Measurements from ENCODE around the gene DENND5A. TPM values are rescaled to one million over a fixed set of nuclear protein-coding genes. Genes with fewer than 3 reads are reported as not detected.

The DENND5A gene
- total and polyA plus RNA-seq, 2 of the 8 experiments (the other 6 are each of a cell fraction or from before 2014, with no cell fraction given): 65.7 to 139 TPM

DNA sequence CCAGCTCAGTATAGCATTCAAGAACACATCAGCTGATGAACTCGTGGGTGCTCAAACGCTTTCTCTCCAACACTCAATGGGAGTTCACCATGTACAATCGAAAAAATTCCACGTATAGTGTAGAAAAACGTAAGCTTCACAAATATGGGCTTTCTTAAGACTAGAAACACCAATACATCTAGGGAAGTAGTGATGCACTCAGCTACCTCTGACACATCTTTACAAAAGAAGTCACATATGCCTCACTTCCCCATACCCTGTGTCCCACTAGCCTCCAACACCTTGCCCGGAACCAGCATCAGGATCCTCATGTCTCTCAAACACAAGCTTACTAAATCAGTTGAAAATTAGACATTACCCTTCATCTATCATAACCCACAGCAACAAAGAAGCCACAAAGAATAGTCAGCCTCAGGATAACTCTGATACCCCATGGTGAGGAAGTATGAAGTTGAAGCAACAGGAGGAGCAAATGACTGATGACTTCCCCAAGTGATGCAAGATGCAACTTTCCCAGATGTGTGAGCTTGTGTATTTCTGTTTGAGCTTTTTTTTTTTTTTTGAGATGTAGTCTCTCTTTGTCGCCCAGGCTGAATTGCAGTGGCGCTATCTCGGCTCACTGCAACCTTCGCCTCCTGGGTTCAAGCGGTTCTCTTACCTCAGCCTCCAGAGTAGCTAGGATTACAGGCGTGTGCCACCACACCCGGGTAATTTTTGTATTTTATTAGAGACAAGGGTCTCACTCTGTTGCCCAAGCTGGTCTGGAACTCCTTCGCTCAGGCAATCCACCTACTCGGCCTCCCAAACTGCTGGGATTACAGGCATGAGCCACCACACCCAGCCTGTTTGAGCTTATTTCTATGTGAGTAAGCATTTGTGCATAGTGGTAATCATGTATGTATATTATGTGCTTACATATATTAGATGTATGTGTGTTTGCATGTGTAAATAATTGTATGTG lies 8.5 kb upstream of the DENND5A start:
- H3K79me1 ChIP-seq (ENCODE audit: low read depth, low read length): no peaks in the 10 kb centered on the region
- H3K23me2 ChIP-seq (ENCODE audit: low read depth, low read length): no peaks in the 10 kb centered on the region
- H4K91ac ChIP-seq (replicated peaks; ENCODE audit: insufficient read length, low read length): no peak overlapping the region
- no peak overlapping the region for H2BK12ac ChIP-seq (ENCODE audit: low read depth, low read length)
- no peak overlapping the region for H3K27ac ChIP-seq (ENCODE audit: low read depth, low read length)
- no peak overlapping the region for H4K5ac ChIP-seq (ENCODE audit: insufficient read length, low read depth, low read length)
- no peak overlapping the region for H2BK15ac ChIP-seq (ENCODE audit: low read length)
- no peak overlapping the region for H3K14ac ChIP-seq (ENCODE audit: insufficient read length)
- H3K9me3 ChIP-seq (ENCODE audit: insufficient read depth in 2 of 2, low read depth in 1 of 2, low read length in 1 of 2): no peaks in the 10 kb centered on the region
- H4K8ac ChIP-seq (ENCODE audit: extremely low read depth, insufficient read depth, low read length): no peak overlapping the region
- H2AK5ac ChIP-seq (ENCODE audit: low read depth, low read length): no peak overlapping the region
- 93% methylated on average over 15 of the region's 15 CpGs; no CpG with 5 or more reads in 1 of the 2 experiments for WGBS, 2 experiments (ENCODE audit: extremely low coverage in 1 of 2, insufficient coverage in 1 of 2, insufficient read length in 1 of 2, insufficient replicate concordance in 2 of 2, low coverage in 1 of 2, low lambda C conversion rate in 2 of 2, missing lambda C conversion rate in 1 of 2)
- H3K4me2 ChIP-seq (ENCODE audit: insufficient read depth in 1 of 2, low read depth in 2 of 2, low read length in 2 of 2): no peak overlapping the region
- H3K4me1 ChIP-seq (replicated peaks in 1 of 4; ENCODE audit: control insufficient read depth in 3 of 4, insufficient read depth in 4 of 4, low read length in 3 of 4): no peaks in the 10 kb centered on the region
- H4K20me1 ChIP-seq (replicated peaks in 1 of 2; ENCODE audit: control insufficient read depth in 1 of 2, insufficient read depth in 2 of 2, low read length in 2 of 2): no peaks in the 10 kb centered on the region
- CTCF ChIA-PET (ENCODE audit: partially characterized antibody): interaction anchor here (0.6 to 2.6 kb wide), 7 partner anchors 10 to 107 kb away, joined by 3 to 16 read pairs (median 4); no protein-coding TSS in a partner anchor
- no peak overlapping the region for H3K56ac ChIP-seq (replicated peaks; ENCODE audit: insufficient read length, low read depth, low read length)
- no peak overlapping the region for H2BK120ac ChIP-seq (replicated peaks; ENCODE audit: low read depth, low read length)
- FAIRE-seq (no peak), DNase-seq (ENCODE audit: low read depth in 1 of 2, low spot score in 2 of 2) (no peak)
- POLR2A ChIA-PET (ENCODE audit: partially characterized antibody): interaction anchor here (1.0 to 3.3 kb wide), 5 partner anchors 8 to 111 kb away, joined by 3 to 22 read pairs (median 4); partner anchors contain the start of genes DENND5A and IPO7
- no peak overlapping the region for H3K4ac ChIP-seq (replicated peaks; ENCODE audit: insufficient read length, low read depth, low read length)
- no peak overlapping the region for H2BK5ac ChIP-seq (ENCODE audit: low read depth, low read length)
- H2AFZ ChIP-seq (ENCODE audit: low read length): no peak overlapping the region
- H3K23ac ChIP-seq (ENCODE audit: insufficient read length): no peak overlapping the region
- no peaks in the 10 kb centered on the region for H3K27me3 ChIP-seq (replicated peaks in 1 of 4; ENCODE audit: control insufficient read depth in 3 of 4, extremely low read depth in 1 of 4, insufficient read depth in 3 of 4, low read length in 3 of 4)
- H3K18ac ChIP-seq (ENCODE audit: extremely low read depth, low read length): no peak overlapping the region
- no peaks in the 10 kb centered on the region for H3K79me2 ChIP-seq (ENCODE audit: control insufficient read depth in 1 of 2, insufficient read depth in 2 of 2, low read length in 2 of 2)
- H3K36me3 ChIP-seq (ENCODE audit: control insufficient read depth in 2 of 4, insufficient read depth in 4 of 4, low read length in 3 of 4): no peaks in the 10 kb centered on the region
- no peak overlapping the region for H3K4me3 ChIP-seq (ENCODE audit: extremely low read depth in 1 of 4, insufficient read depth in 2 of 4, low read depth in 3 of 4, low read length in 4 of 4)
- no peak overlapping the region for H2BK20ac ChIP-seq (ENCODE audit: low read length)
- no peak overlapping the region for H3K9ac ChIP-seq (replicated peaks in 1 of 4; ENCODE audit: extremely low read depth in 1 of 4, low read depth in 3 of 4, low read length in 3 of 4)
- no peak for TF ChIP-seq PHF8 (conservative IDR thresholded peaks at IDR 0.05; ENCODE audit: low read depth, low read length)
- no peak for TF ChIP-seq FOSL1 (IDR thresholded peaks at IDR 0.05; ENCODE audit: insufficient read depth, low read depth, low read length)
- no peak for TF ChIP-seq EGR1 (IDR thresholded peaks at IDR 0.05; ENCODE audit: borderline replicate concordance, low read depth, low read length)
- no peak for TF ChIP-seq POU5F1 (IDR thresholded peaks at IDR 0.05; ENCODE audit: low read depth, low read length)
- no peak for TF ChIP-seq TCF12 (IDR thresholded peaks at IDR 0.05; ENCODE audit: low read depth, low read length)
- TF ChIP-seq SP1 (IDR thresholded peaks at IDR 0.05; ENCODE audit: low read depth, low read length): no peak
- no peak for TF ChIP-seq BRCA1 (IDR thresholded peaks at IDR 0.05; ENCODE audit: low read depth, low read length)
- TF ChIP-seq, protein P1, sequence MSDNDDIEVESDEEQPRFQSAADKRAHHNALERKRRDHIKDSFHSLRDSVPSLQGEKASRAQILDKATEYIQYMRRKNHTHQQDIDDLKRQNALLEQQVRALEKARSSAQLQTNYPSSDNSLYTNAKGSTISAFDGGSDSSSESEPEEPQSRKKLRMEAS (IDR thresholded peaks at IDR 0.05): no peak
- no peak for TF ChIP-seq SIRT6 (IDR thresholded peaks at IDR 0.05; ENCODE audit: low read length)
- no peak for TF ChIP-seq CHD2 (IDR thresholded peaks at IDR 0.05; ENCODE audit: low read length)
- no peak for TF ChIP-seq RNF2 (IDR thresholded peaks at IDR 0.05; ENCODE audit: borderline replicate concordance, low read depth, low read length, missing control alignments, poor library complexity, severe bottlenecking)
- TF ChIP-seq HDAC2 (IDR thresholded peaks at IDR 0.05; ENCODE audit: borderline replicate concordance in 1 of 2, low read depth in 2 of 2, low read length in 2 of 2): no peak

Data from H1 (cell line).